Thyroid gland (tissue), 4 donors: ENCODE data around the gene IFNAR2. TPM values are rescaled to one million over a fixed set of nuclear protein-coding genes. Genes with fewer than 3 reads are reported as not detected.
A peak's percentile ranks its signal among the peaks of the same experiment; 100 is the strongest.

Experiments
- DNase-seq, 2 donors: peaks; one replicate each; pipeline ENCODE4 v3.0.0-alpha.2; 2019
- H3K27ac ChIP-seq, 3 donors: fragments of 200-600 bp; sonication (generic); 1 replicate in 2 of 3; 2 replicates in 1 of 3; pipeline ENCODE4 v1.5.1; 2016 to 2019; ENCODE audit warnings: mild to moderate bottlenecking in 1 of 3, moderate library complexity in 1 of 3
- H3K27me3 ChIP-seq: fragments of 200-600 bp; sonication (generic); one replicate; pipeline ENCODE4 v1.5.1; 2019
- H3K36me3 ChIP-seq, 2 donors: fragments of 200-600 bp; sonication (generic); one replicate each; pipeline ENCODE4 v1.5.1; 2016 to 2019
- H3K4me1 ChIP-seq, 2 donors: fragments of 200-600 bp; sonication (generic); one replicate each; pipeline ENCODE4 v1.5.1; 2017 to 2019
- H3K4me3 ChIP-seq, 3 donors: fragments of 200-600 bp; sonication (generic); replicated peaks in 1 of 3; 1 replicate in 2 of 3; 2 replicates in 1 of 3; pipeline ENCODE4 v1.5.1; 2016; ENCODE audit warnings: mild to moderate bottlenecking in 1 of 3
- H3K9me3 ChIP-seq: fragments of 200-600 bp; sonication (generic); one replicate; pipeline ENCODE4 v1.5.1; 2017
- POLR2A ChIP-seq, 2 donors: fragments of 450-650 bp; IDR thresholded peaks; one replicate each; pipeline ENCODE4 v1.6.1; 2017; ENCODE audit warnings: antibody characterized with exemption in 2 of 2, mild to moderate bottlenecking in 2 of 2, moderate library complexity in 1 of 2
- WGBS, 2 donors: methylation state at CpG; one replicate each; pipeline ENCODE4 v1.1.5; 2017; 5-methylcytosine and 5-hydroxymethylcytosine counted together
- intact Hi-C: fragments of 100-400 bp; cut with DNase I; formaldehyde crosslinking; loops from one replicate; pipeline ENCODE4 v1.15.1; 2023
- total RNA-seq, 4 donors: library from RNA; depleted of rRNA; stranded (reverse); fragments of >200 nt; gene quantifications; one replicate each; pipeline ENCODE4 v1.2.3, GENCODE V29; 2016
- TF ChIP-seq, protein P1 (sequence below), 6 experiments: fragments of 200-600 bp in 3 of 6; fragments of 450-650 bp in 3 of 6; sonication (generic) in 3 of 6; IDR thresholded peaks; one replicate each; pipeline ENCODE4 v1.5.1; 2016 to 2019; ENCODE audit warnings: antibody characterized with exemption in 6 of 6, mild to moderate bottlenecking in 2 of 6, inconsistent platforms in 1 of 6, moderate library complexity in 1 of 6

Gene IFNAR2
- total RNA-seq, 4 donors from 2014 or later: 6.6 to 11.0 (median 7.8) TPM

DNA sequence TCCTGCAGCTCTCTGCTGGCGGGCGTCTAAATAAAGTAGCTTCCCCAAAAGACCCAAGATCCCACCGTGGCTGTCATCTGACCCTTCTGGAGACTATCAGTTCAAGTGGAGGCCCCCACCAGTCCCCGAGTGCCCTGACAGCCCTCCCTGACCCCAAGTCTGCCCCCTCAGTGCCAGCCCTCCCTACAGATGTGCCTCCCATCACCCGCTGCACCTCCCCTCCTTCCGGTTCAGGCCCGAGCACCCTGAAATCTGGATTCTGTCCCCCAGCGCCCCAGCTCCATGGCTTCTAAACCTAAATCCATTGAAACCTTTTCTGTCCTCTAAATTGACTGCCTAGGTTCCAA is 37.0 kb downstream of the IFNAR2 start:
- TF ChIP-seq, protein P1, sequence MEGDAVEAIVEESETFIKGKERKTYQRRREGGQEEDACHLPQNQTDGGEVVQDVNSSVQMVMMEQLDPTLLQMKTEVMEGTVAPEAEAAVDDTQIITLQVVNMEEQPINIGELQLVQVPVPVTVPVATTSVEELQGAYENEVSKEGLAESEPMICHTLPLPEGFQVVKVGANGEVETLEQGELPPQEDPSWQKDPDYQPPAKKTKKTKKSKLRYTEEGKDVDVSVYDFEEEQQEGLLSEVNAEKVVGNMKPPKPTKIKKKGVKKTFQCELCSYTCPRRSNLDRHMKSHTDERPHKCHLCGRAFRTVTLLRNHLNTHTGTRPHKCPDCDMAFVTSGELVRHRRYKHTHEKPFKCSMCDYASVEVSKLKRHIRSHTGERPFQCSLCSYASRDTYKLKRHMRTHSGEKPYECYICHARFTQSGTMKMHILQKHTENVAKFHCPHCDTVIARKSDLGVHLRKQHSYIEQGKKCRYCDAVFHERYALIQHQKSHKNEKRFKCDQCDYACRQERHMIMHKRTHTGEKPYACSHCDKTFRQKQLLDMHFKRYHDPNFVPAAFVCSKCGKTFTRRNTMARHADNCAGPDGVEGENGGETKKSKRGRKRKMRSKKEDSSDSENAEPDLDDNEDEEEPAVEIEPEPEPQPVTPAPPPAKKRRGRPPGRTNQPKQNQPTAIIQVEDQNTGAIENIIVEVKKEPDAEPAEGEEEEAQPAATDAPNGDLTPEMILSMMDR (IDR thresholded peaks at IDR 0.05): no peak
- TF ChIP-seq POLR2A (IDR thresholded peaks at IDR 0.05): no peak
- Histone ChIP-seq H3K27me3 (no peaks in the 10 kb centered on the region), H3K4me3 (peak overlapping the region; percentile 54 to 91 (median 57)), H3K9me3 (no peaks in the 10 kb centered on the region), H3K27ac (peak overlapping the region in 2 of 3 donors; percentile 47 to 79), H3K36me3 (peaks cover 0 to 2% of the 10 kb centered on the region in 2 donors), H3K4me1 (peaks cover 4 to 6% of the 10 kb centered on the region in 2 donors)
- no peak for DNase-seq
- 16 to 36% methylated on average over 5 to 8 of the region's 8 CpGs for WGBS, 2 donors
- intact Hi-C loops: loop anchor here (10.0 kb wide), 1 partner anchor 62 kb away; no protein-coding TSS in a partner anchor

DNA sequence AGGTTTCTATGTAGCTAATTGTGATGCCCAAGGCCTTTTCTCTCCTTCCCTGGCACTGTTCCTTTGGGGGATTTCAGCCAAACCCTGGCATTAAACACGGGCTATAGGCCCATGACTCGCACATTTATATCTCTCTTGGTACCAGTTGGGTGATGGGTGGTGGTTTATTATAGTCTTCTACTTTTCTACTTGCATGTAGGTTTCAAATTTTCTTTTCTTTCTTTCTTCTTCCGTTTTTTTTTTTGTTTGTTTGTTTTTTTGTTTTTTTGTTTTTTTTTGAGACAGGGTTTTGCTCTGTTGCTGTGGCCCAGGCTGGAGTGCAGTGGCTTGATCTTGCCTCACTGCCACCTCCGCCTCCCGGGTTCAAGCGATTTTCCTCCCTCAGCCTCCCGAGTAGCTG is 37.5 kb downstream of the IFNAR2 start:
- Histone ChIP-seq H3K4me1 (peaks cover 4 to 6% of the 10 kb centered on the region in 2 donors), H3K27ac (peak overlapping the region in 2 of 3 donors; percentile 47 to 79), H3K4me3 (peak overlapping the region in 1 of 3 donors; percentile 91), H3K9me3 (no peaks in the 10 kb centered on the region), H3K27me3 (no peaks in the 10 kb centered on the region), H3K36me3 (peaks cover 0 to 2% of the 10 kb centered on the region in 2 donors)
- 85 to 89% methylated on average over 7 of the region's 7 CpGs for WGBS, 2 donors
- intact Hi-C loops: loop anchor here (10.0 kb wide), 1 partner anchor 62 kb away; no protein-coding TSS in a partner anchor
- DNase-seq: no peak
- no peak for TF ChIP-seq POLR2A (IDR thresholded peaks at IDR 0.05)
- TF ChIP-seq, protein P1 (IDR thresholded peaks at IDR 0.05): no peak

DNA sequence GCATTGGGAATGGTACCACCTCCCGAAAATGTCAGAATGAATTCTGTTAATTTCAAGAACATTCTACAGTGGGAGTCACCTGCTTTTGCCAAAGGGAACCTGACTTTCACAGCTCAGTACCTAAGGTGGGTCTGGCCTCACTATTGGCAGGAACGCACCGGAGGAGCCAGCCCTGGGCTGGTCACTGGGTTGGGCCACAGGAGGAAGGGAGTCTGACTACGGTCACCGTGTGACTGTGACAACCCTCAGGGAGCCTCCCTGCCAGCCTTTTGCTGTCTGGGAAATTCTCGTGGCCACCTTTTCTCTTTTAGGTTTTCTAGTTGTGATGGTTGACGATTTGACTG is 38.6 kb downstream of the IFNAR2 start:
- Histone ChIP-seq H3K9me3 (no peaks in the 10 kb centered on the region), H3K4me3 (no peak overlapping the region), H3K27me3 (no peaks in the 10 kb centered on the region), H3K36me3 (peaks cover 0 to 2% of the 10 kb centered on the region in 2 donors), H3K4me1 (peaks cover 4 to 6% of the 10 kb centered on the region in 2 donors), H3K27ac (peak overlapping the region in 1 of 3 donors; percentile 3)
- DNase-seq: no peak
- intact Hi-C loops: loop anchor here (10.0 kb wide), 1 partner anchor 64 kb away; no protein-coding TSS in a partner anchor
- TF ChIP-seq, protein P1 (IDR thresholded peaks at IDR 0.05): no peak
- TF ChIP-seq POLR2A (IDR thresholded peaks at IDR 0.05): no peak
- WGBS, 2 donors: 90 to 97% methylated on average over 3 to 7 of the region's 7 CpGs

DNA sequence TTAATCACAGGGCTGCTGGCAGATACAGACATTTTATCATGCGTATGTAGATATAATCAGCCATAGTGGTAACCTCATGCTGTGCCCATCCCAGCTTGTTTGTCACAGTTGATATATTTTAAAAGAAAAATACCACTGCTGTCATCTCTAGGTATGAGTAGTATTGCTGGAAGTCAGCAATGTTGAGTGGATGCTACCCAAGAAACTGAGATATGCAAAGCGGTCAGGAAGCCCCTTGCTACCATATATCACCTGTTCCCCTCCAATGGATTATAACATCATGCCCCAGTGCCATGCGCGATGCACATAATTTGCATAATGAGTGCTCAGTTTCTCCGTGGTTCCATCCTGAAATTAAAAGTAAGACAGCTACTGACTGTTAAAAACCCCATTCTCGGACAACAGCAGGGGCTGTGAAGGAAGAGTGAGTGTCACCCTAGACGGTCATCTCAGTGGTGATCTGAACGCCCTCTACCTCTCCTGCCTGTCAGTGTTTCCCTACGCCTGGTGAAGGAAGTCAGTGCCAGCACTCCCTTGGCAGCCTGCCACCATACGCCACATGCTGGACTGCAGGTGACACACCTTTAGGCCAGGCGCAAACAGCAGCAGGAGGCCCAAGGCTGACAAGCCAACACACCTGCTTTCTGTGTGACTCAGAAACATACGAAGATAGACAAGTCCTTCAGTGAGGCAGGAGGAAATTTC is 39.2 kb downstream of the IFNAR2 start:
- Histone ChIP-seq H3K36me3 (peaks cover 0 to 2% of the 10 kb centered on the region in 2 donors), H3K9me3 (no peaks in the 10 kb centered on the region), H3K27me3 (no peaks in the 10 kb centered on the region), H3K4me3 (no peak overlapping the region), H3K27ac (peak overlapping the region in 2 of 3 donors; percentile 3 to 58), H3K4me1 (peaks cover 4 to 6% of the 10 kb centered on the region in 2 donors)
- WGBS, 2 donors: 52 to 65% methylated on average over 11 of the region's 12 CpGs
- DNase-seq: peak; percentile 97 to 98
- TF ChIP-seq, protein P1 (IDR thresholded peaks at IDR 0.05): peak in 3 of 6 experiments; percentile 27 to 42 (median 29)
- TF ChIP-seq POLR2A (IDR thresholded peaks at IDR 0.05): no peak
- intact Hi-C loops: loop anchor here (10.0 kb wide), 1 partner anchor 64 kb away; no protein-coding TSS in a partner anchor

DNA sequence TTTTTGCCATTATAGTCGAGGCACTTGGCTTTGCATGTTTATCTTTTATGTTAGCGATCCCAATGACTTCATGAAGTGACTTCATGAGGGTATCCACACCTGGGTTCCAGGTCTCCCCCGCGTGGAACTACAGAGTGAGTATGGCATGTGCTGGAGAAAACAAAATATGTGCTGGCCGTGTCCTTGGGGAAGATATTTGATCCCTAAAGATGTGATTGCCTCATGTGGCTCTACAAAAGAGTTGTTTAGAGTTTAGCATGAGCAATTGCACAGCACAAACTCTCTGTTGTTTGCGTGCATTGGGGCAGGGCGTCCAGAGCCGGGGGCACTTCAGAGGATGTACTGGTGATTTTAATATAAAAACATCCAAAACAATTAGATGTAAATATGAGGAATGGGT is 41.2 kb downstream of the IFNAR2 start:
- intact Hi-C loops: no loop called here
- 92 to 97% methylated on average over 8 of the region's 8 CpGs for WGBS, 2 donors
- no peaks in the 10 kb centered on the region for H3K27me3 ChIP-seq
- H3K4me1 ChIP-seq: peaks cover 4 to 6% of the 10 kb centered on the region in 2 donors
- TF ChIP-seq POLR2A (IDR thresholded peaks at IDR 0.05): no peak
- TF ChIP-seq, protein P1 (IDR thresholded peaks at IDR 0.05): no peak
- H3K27ac ChIP-seq: no peak overlapping the region
- no peak overlapping the region for H3K4me3 ChIP-seq
- no peak for DNase-seq
- H3K36me3 ChIP-seq: peaks cover 0 to 2% of the 10 kb centered on the region in 2 donors
- H3K9me3 ChIP-seq: no peaks in the 10 kb centered on the region
